Measurements from ENCODE around the gene S100Z.
A peak's percentile ranks its signal among the peaks of the same experiment; 100 is the strongest.

The S100Z gene

DNA sequence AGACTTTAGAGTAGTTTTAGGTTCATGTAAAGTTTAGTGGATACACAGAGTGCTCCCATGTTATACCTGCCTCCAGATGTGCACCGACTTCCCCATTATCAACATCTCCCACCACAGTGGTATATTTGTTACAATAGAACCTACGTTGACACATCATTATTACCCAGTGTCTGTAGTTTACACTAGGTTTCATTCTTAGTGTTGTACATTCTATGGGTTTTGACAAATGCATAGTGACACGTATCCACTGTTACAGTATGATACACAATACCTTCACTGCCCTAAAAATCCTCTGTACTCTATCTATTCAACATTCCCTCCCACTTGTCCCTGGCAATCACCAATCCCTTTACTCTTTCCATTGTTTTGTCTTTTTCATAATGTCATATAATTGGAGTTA lies 68.7 kb downstream of the S100Z start:
- H3K4me1 Mint-ChIP-seq: no peaks in the 10 kb centered on the region
- no peak overlapping the region for H3K4me3 Mint-ChIP-seq
- H3K36me3 Mint-ChIP-seq (ENCODE audit: low read depth): no peaks in the 10 kb centered on the region
- no peaks in the 10 kb centered on the region for H3K27me3 Mint-ChIP-seq (ENCODE audit: low read depth)
- no peak overlapping the region for H3K27ac Mint-ChIP-seq
- peaks cover 5% of the 10 kb centered on the region for H3K9me3 Mint-ChIP-seq
- no peak for TF ChIP-seq CTCF (IDR thresholded peaks at IDR 0.05; ENCODE audit: unreplicated experiment in 3 of 3)

DNA sequence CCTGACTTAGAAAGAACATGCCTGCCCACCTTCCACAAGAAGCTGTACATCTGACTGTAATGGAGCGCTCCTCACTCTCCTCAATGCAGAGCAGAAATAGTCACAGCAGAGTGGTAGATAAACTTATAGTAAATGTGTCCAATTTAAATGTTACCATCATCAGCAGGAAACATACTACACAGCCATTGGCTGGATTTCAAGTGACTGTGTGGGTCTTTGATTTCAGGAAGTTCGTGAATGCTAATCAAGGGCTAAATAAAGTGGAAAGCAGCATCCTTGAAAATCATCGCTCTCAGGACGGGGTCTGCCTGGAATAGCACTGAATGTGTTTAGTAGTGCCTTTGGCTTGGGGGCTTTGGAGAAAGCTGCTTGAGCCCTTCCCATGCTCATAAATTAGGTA lies 70.7 kb downstream of the S100Z start:
- no peak overlapping the region for H3K4me3 Mint-ChIP-seq
- no peak for TF ChIP-seq CTCF (IDR thresholded peaks at IDR 0.05; ENCODE audit: unreplicated experiment in 3 of 3)
- no peaks in the 10 kb centered on the region for H3K4me1 Mint-ChIP-seq
- no peaks in the 10 kb centered on the region for H3K36me3 Mint-ChIP-seq (ENCODE audit: low read depth)
- H3K9me3 Mint-ChIP-seq: no peaks in the 10 kb centered on the region
- no peak overlapping the region for H3K27ac Mint-ChIP-seq
- no peaks in the 10 kb centered on the region for H3K27me3 Mint-ChIP-seq (ENCODE audit: low read depth)

DNA sequence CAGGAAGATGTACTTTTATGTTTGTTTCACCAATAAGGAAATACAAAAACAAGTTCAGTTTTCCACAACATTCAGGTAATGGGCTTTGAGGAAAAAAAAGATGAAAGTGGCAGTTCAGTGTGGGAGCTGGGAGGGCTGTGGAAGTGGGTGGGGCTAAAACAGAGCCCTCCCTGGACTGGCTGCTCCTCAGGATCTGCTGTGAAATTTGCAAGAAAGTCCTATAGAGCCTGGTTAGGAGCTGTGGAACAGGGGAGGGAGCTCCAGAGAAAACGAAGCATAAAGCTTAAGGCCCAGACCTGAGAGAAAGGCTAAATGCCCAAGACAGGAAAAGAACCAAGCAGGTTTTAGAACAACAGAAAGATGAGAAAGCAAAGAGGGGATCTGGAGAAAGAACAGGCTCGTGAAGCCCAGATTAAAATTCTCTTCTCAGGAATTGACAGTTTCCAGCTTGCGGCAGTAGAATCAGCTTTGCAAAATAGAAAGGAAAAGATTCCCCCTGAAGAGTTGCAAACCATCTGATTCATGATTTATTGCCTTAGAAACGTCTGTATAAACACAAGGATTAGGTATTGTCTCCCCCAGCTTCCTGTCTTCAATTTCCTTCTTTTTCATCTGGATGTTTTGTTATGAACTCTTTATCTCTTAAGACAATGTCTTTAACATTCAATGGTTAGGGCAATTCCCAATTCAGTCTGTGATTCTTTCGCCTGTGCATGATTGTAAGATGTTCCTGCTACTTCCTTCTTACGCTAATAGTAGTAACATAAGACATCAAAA lies 76.7 kb downstream of the S100Z start:
- Mint-ChIP-seq H3K4me3 (peak overlapping the region in 1 of 3 experiments; percentile 15), H3K36me3 (ENCODE audit: low read depth) (no peaks in the 10 kb centered on the region), H3K9me3 (no peaks in the 10 kb centered on the region), H3K27ac (peak overlapping the region in 2 of 3 experiments; percentile 33 to 35), H3K27me3 (ENCODE audit: low read depth) (peaks cover 6% of the 10 kb centered on the region), H3K4me1 (peaks cover 10% of the 10 kb centered on the region)
- no peak for TF ChIP-seq CTCF (IDR thresholded peaks at IDR 0.05; ENCODE audit: unreplicated experiment in 3 of 3)

DNA sequence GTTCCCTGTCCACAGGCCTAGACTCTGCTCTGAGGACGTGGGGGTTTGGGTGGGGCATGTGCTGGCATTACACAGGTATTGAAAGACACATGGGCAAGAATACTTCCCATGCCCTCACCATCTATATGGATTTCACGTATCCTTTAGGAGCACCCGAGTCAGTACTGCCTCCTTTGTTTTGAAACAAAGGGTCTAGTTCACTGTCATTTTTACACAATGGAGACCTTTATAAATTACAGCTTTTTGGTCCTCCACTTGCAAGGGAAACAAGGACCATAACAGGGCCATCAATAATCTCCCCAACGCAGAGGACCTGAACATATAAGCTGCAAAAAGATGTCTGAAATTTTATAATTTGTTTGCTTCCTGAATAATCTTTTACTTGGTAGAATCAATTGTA lies 78.1 kb downstream of the S100Z start:
- H3K27ac Mint-ChIP-seq: no peak overlapping the region
- TF ChIP-seq CTCF (IDR thresholded peaks at IDR 0.05; ENCODE audit: unreplicated experiment in 3 of 3): no peak
- H3K4me1 Mint-ChIP-seq: peaks cover 10% of the 10 kb centered on the region
- no peaks in the 10 kb centered on the region for H3K9me3 Mint-ChIP-seq
- H3K27me3 Mint-ChIP-seq (ENCODE audit: low read depth): peaks cover 6% of the 10 kb centered on the region
- H3K4me3 Mint-ChIP-seq: no peak overlapping the region
- H3K36me3 Mint-ChIP-seq (ENCODE audit: low read depth): no peaks in the 10 kb centered on the region

DNA sequence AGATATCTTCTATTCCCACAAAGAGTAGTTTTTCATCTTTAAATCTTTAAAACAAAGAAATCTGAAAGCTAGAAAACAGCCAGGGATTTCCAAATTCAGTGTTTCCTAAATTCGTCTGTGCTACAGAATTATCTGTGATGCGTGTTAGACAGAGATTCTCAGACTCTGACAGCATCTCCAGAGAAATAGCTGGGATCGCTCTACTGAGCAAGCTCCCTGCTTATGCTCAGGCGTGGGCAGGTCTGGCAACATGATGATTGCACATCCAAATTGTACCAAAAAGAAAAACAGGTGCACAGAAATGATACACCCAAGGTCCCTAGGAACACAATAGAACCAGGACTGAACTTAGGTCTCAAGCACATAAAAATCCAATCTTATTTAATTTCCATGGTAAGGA lies 80.3 kb downstream of the S100Z start:
- peaks cover 6% of the 10 kb centered on the region for H3K27me3 Mint-ChIP-seq (ENCODE audit: low read depth)
- H3K4me3 Mint-ChIP-seq: no peak overlapping the region
- H3K4me1 Mint-ChIP-seq: peaks cover 10% of the 10 kb centered on the region
- TF ChIP-seq CTCF (IDR thresholded peaks at IDR 0.05; ENCODE audit: unreplicated experiment in 3 of 3): no peak
- no peak overlapping the region for H3K27ac Mint-ChIP-seq
- H3K9me3 Mint-ChIP-seq: no peaks in the 10 kb centered on the region
- no peaks in the 10 kb centered on the region for H3K36me3 Mint-ChIP-seq (ENCODE audit: low read depth)

DNA sequence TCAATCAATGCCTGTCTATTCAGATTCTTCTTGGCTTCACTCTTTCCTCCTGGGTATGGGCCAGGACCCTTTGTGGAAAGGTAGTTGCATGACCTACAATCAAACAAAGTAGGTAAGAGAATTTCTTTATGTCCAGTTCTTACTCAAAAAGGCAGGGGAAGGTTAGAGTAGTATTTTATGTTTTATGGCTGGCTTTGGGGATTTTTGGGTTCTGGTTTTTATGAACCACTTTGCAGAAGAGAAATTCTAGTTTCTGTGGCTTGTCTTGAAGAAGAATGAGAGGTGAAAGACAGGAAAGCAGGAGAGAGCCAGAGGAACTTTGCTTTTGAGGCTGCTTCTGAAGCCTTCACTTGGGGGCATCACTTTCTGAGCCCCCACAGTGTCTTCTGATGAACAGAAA lies 88.4 kb downstream of the S100Z start:
- H3K27me3 Mint-ChIP-seq (ENCODE audit: low read depth): no peaks in the 10 kb centered on the region

More for the DNA sequence above, 88.4 kb downstream of the S100Z start:
- Mint-ChIP-seq H3K9me3 (no peaks in the 10 kb centered on the region), H3K36me3 (ENCODE audit: low read depth) (no peaks in the 10 kb centered on the region), H3K27ac (no peak overlapping the region), H3K4me3 (no peak overlapping the region), H3K4me1 (no peaks in the 10 kb centered on the region)
- TF ChIP-seq CTCF (IDR thresholded peaks at IDR 0.05; ENCODE audit: unreplicated experiment in 3 of 3): no peak
